C4-2B (cell line): ENCODE measurements around the gene EMILIN1.
"Not testable (repeated sequence)": the region's sequence is repeated elsewhere in the genome, so short reads cannot be mapped to it uniquely, and the experiment has no call there.

ENCODE experiments used
- H3K27ac ChIP-seq: fragments of 450-650 bp; 2 replicates; pipeline ENCODE4 v1.5.1; 2017
- CTCF ChIP-seq: fragments of 450-650 bp; conservative IDR thresholded peaks from 2 replicates; pipeline ENCODE4 v1.5.1; 2017; ENCODE audit warnings: mild to moderate bottlenecking
- ZFX ChIP-seq: fragments of 450-650 bp; IDR thresholded peaks from 2 replicates; pipeline ENCODE4 v1.6.1; 2017

The EMILIN1 gene

DNA sequence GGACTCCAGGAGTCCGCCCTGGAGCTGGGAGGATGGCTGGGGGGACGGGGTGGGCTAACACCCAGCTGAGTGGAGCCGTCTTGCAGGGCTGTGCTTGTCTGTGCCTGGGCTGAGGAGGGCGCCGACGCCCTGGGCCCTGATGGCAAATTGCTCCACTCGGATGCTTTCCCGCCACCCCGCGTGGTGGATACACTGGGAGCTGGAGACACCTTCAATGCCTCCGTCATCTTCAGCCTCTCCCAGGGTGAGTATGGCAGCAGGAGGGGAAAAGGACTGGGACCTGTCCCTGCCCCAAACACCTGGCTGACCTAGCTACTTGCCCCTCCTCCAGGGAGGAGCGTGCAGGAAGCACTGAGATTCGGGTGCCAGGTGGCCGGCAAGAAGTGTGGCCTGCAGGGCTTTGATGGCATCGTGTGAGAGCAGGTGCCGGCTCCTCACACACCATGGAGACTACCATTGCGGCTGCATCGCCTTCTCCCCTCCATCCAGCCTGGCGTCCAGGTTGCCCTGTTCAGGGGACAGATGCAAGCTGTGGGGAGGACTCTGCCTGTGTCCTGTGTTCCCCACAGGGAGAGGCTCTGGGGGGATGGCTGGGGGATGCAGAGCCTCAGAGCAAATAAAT lies 21.0 kb downstream of the EMILIN1 start:
- H3K27ac ChIP-seq: no peak overlapping the region
- TF ChIP-seq ZFX (no peak), CTCF (no peak)

DNA sequence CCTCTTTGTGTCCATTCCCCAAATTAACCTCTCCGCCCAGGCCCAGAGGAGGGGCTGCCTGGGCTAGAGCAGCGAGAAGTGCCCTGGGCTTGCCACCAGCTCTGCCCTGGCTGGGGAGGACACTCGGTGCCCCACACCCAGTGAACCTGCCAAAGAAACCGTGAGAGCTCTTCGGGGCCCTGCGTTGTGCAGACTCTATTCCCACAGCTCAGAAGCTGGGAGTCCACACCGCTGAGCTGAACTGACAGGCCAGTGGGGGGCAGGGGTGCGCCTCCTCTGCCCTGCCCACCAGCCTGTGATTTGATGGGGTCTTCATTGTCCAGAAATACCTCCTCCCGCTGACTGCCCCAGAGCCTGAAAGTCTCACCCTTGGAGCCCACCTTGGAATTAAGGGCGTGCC lies 21.6 kb downstream of the EMILIN1 start:
- TF ChIP-seq CTCF (no peak), ZFX (no peak)
- H3K27ac ChIP-seq: no peak overlapping the region

DNA sequence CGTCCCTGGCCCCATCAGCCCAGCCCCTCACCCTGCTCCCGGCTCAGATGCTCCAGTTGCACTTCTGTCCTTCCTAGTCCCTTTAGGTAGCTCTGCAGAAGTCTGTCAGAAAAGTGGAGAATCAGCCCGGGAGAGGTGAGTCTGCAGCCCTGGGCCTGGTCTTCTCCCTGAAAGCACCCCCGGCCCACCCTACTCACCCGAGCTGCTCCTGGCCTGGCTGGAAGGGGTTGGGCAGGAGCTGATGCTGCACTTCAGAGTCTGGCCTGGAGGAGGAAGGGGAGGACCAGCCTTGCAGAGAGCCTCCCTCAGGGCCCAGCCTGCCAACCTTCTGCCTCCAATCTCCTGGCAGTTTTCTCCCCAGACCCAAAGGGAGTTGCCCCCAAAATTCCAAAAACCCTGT lies 23.9 kb downstream of the EMILIN1 start:
- no peak for TF ChIP-seq CTCF
- no peak overlapping the region for H3K27ac ChIP-seq

GRCh38 chr2:27105981-27106380 lies 27.6 kb downstream of the EMILIN1 start:
- TF ChIP-seq CTCF (no peak), ZFX (no peak)
- no peak overlapping the region for H3K27ac ChIP-seq

DNA sequence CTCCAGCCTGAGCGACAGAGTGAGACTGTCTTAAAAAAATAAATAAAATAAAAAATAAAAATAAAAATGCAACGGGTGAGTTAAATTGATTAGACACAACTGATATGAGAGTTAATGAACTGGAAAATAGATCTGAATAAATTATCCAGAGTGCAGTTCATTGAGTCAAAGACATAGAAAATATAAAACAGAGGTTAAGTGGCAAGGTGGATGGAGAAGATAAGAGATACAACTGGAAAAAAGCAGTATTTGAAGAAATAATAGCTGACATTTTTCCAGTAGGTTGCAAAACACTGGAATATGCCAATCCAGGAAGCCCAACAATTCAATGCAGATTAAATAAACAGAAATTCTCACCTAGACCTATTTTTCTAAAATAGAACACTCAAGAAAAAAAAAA lies 29.8 kb downstream of the EMILIN1 start:
- TF ChIP-seq ZFX (no peak), CTCF (no peak)
- H3K27ac ChIP-seq: no peak overlapping the region

GRCh38 chr2:27109083-27109482 lies 30.7 kb downstream of the EMILIN1 start:
- no peak overlapping the region for H3K27ac ChIP-seq
- TF ChIP-seq CTCF (no peak), ZFX (no peak)

DNA sequence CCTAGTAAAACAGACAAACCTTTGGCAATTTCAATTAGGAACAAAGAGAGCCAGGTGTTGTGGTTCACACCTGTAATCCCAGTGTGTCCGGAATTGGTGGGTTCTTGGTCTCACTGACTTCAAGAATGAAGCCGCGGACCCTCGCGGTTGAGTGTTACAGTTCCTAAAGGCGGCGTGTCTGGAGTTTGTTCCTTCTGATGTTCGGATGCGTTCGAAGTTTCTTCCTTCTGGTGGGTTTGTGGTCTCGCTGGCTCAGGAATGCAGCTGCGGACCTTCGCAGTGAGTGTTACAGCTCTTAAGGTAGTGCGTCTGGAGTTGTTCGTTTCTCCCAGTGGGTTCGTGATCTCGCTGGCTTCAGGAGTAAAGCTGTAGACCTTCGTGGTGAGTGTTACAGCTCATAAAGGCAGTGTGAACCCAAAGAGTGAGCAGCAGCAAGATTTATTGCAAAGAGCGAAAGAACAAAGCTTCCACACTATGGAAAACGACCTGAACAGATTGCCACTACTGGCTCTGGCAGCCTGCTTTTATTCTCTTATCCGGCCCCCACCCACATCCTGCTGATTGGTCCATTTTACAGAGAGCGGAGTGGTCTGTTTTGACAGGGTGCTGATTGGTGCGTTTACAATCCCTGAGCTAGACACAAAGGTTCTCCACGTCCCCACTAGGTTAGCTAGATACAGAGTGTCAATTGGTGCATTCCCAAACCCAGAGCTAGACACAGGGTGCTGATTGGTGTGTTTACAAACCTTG lies 32.4 kb downstream of the EMILIN1 start:
- not testable (repeated sequence) for H3K27ac ChIP-seq

GRCh38 chr2:27111392-27112078 lies 33.1 kb downstream of the EMILIN1 start:
- H3K27ac ChIP-seq: not testable (repeated sequence)
